Body of pancreas (tissue), 4 donors: Measurements from ENCODE around the gene MYH11. TPM values are rescaled to one million over a fixed set of nuclear protein-coding genes. Genes with fewer than 3 reads are reported as not detected.

Experiments
- ATAC-seq: fragments of 150-250 bp; one replicate; pipeline ENCODE4 v1.9.1; 2016
- DNase-seq, 4 donors: peaks; one replicate each; pipeline ENCODE4 v3.0.0-alpha.2; 2019
- H3K27ac ChIP-seq, 4 donors: fragments of 200-600 bp; sonication (generic); 1 replicate in 3 of 4; 2 replicates in 1 of 4; pipeline versions ENCODE4 v1.5.1 to v1.6.1; 2016 to 2019; ENCODE audit warnings: mild to moderate bottlenecking in 1 of 4, mixed read lengths in 1 of 4, moderate library complexity in 1 of 4
- H3K27me3 ChIP-seq, 2 donors: fragments of 200-600 bp; sonication (generic); one replicate each; pipeline ENCODE4 v1.6.0; 2016; ENCODE audit warnings: mild to moderate bottlenecking in 1 of 2
- H3K36me3 ChIP-seq, 2 donors: fragments of 200-600 bp; sonication (generic); replicated peaks in 1 of 2; 2 replicates each; pipeline ENCODE4 v1.5.1; 2016; ENCODE audit warnings: low read depth in 2 of 2; ENCODE audit not compliant: insufficient read depth in 1 of 2
- H3K4me1 ChIP-seq: fragments of 200-600 bp; sonication (generic); one replicate; pipeline ENCODE4 v1.6.0; 2016
- H3K4me3 ChIP-seq, 2 donors: fragments of 200-600 bp; sonication (generic); 1 replicate in 1 of 2; 2 replicates in 1 of 2; pipeline ENCODE4 v1.5.1; 2016 to 2019
- H3K9me3 ChIP-seq, 3 donors: fragments of 200-600 bp; sonication (generic); 1 replicate in 2 of 3; 2 replicates in 1 of 3; pipeline ENCODE4 v1.5.1; 2016
- POLR2A ChIP-seq, 3 donors: fragments of 450-650 bp; IDR thresholded peaks; one replicate each; pipeline ENCODE4 v1.6.1; 2016; ENCODE audit warnings: antibody characterized with exemption in 3 of 3, mild to moderate bottlenecking in 2 of 3
- WGBS, 2 donors: methylation state at CpG; one replicate each; pipeline ENCODE4 v1.1.5; 2017; 5-methylcytosine and 5-hydroxymethylcytosine counted together
- intact Hi-C: fragments of 100-400 bp; cut with DNase I; formaldehyde crosslinking; loops from one replicate; pipeline ENCODE4 v1.15.1; 2023
- total RNA-seq, 2 donors: library from RNA; depleted of rRNA; stranded (reverse); fragments of >200 nt; gene quantifications; one replicate each; pipeline ENCODE4 v1.1.0, GENCODE V29; 2016
- TF ChIP-seq, protein P1 (sequence below), 7 experiments: fragments of 450-650 bp in 4 of 7; fragments of 200-600 bp in 3 of 7; sonication (generic) in 3 of 7; IDR thresholded peaks; one replicate each; pipeline ENCODE4 v1.5.1; 2016 to 2019; ENCODE audit warnings: antibody characterized with exemption in 7 of 7

Gene MYH11
- 10 to 100 TPM; 14.2 to 19.7 TPM for total RNA-seq

DNA sequence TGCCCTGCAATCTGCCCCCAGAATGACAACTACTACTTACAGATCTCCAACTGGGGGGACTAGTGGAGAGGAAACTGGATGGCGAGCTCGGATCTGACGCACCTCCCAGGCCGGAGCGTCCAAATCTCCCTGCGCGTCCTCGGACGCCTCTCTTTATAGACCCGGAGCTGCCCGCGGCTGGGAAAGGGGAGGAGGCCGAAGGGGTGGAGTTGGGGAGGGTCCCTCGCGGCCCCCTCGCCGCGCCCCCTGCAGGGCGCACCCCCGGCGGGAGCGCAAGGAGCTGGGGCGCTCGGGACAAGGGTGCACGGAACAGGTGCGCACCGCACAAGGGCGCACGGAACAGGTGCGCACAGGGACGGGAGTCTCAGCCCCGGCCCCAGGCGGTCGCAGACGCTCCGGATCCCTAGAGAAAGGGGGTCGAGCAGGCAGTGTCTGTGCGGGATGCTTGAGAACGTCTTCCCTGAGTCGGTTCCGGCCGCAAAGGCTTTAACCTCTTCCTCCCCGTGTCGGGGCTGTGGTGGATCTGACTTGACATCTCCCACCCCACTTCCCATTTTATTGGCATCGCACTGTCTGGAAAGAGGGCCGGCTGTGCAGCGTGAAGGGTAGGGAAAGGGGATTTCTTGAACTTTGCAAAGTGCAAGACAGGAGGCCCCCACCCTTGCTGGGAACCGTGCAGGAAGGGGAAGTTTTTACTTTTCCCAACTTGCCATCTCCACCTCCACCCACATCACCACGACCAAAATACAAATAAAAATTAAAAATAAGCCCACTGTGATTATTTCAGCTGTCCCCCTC is at the start of gene MYH11:
TSS of gene MYH11 (minus strand) at position 128 of the 798 bp plus-strand sequence. CDS start 18,776 bp downstream, outside the sequence.
- Histone ChIP-seq H3K4me1 (peaks cover 16% of the 10 kb centered on the region), H3K27me3 (peaks cover 0 to 17% of the 10 kb centered on the region in 2 donors), H3K36me3 (no peaks in the 10 kb centered on the region), H3K4me3 (no peak within 1 kb of the TSS), H3K27ac (no peak within 1 kb of the TSS), H3K9me3 (no peaks in the 10 kb centered on the region)
- DNase-seq: no peak
- 1% methylated on average over 25 to 48 of the region's 49 CpGs for WGBS, 2 donors
- ATAC-seq: no peak
- TF ChIP-seq, protein P1, sequence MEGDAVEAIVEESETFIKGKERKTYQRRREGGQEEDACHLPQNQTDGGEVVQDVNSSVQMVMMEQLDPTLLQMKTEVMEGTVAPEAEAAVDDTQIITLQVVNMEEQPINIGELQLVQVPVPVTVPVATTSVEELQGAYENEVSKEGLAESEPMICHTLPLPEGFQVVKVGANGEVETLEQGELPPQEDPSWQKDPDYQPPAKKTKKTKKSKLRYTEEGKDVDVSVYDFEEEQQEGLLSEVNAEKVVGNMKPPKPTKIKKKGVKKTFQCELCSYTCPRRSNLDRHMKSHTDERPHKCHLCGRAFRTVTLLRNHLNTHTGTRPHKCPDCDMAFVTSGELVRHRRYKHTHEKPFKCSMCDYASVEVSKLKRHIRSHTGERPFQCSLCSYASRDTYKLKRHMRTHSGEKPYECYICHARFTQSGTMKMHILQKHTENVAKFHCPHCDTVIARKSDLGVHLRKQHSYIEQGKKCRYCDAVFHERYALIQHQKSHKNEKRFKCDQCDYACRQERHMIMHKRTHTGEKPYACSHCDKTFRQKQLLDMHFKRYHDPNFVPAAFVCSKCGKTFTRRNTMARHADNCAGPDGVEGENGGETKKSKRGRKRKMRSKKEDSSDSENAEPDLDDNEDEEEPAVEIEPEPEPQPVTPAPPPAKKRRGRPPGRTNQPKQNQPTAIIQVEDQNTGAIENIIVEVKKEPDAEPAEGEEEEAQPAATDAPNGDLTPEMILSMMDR (IDR thresholded peaks at IDR 0.05): no peak
- no peak for TF ChIP-seq POLR2A (IDR thresholded peaks at IDR 0.05)
- intact Hi-C loops: no loop called here

DNA sequence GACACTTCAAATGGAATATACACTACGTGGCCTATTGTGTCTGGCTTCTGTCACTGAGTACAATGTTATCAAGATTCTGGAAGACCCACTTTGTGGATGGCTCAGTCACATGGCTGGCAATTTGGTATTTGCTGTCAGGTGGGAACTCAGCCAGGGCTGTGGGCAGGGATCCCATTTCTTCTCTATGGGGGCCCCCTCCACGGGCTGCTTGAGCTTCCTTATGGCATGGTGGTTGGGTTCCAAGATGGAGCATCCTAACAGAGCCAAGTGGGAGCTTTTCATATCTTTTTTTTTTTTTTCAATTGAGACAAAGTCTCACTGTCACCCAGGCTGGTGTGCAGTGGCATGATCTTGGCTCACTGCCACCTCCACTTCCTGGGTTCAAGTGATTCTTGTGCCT is 49.6 kb upstream of the MYH11 start:
- Histone ChIP-seq H3K27ac (no peak overlapping the region), H3K9me3 (no peaks in the 10 kb centered on the region), H3K36me3 (no peaks in the 10 kb centered on the region), H3K27me3 (no peaks in the 10 kb centered on the region), H3K4me3 (no peak overlapping the region), H3K4me1 (no peaks in the 10 kb centered on the region)
- no peak for TF ChIP-seq POLR2A (IDR thresholded peaks at IDR 0.05)
- TF ChIP-seq, protein P1 (IDR thresholded peaks at IDR 0.05): no peak
- whole genome bisulfite sequencing, 2 donors: 58 to 83% methylated on average over 1 to 2 of the region's 2 CpGs
- no peak for DNase-seq
- ATAC-seq: no peak
- intact Hi-C loops: no loop called here

DNA sequence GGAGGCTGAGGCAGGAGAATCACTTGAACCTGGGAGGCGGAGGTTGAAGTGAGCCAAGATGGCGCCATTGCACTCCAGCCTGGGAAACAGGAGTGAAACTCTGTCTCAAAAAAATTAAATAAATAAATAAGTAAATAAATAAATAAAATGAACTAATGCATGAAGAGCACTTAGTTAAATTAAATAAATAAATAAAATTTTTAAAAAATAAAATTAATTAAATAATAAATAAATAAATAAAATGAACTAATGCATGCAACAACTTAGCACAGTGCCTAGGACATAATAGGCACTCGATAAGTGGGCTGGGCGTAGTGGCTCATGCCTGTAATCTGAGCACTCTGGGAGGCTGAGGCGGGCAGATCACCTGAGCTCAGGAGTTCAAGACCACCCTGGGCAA is 47.1 kb upstream of the MYH11 start:
- H3K36me3 ChIP-seq: no peaks in the 10 kb centered on the region
- H3K4me3 ChIP-seq: no peak overlapping the region
- no peaks in the 10 kb centered on the region for H3K27me3 ChIP-seq
- ATAC-seq: no peak
- DNase-seq: no peak
- intact Hi-C loops: no loop called here
- no peak overlapping the region for H3K27ac ChIP-seq
- H3K9me3 ChIP-seq: no peaks in the 10 kb centered on the region
- WGBS, 2 donors: 97 to 99% methylated on average over 5 of the region's 5 CpGs
- TF ChIP-seq, protein P1 (IDR thresholded peaks at IDR 0.05): no peak
- no peak for TF ChIP-seq POLR2A (IDR thresholded peaks at IDR 0.05)
- H3K4me1 ChIP-seq: peaks cover 11% of the 10 kb centered on the region

DNA sequence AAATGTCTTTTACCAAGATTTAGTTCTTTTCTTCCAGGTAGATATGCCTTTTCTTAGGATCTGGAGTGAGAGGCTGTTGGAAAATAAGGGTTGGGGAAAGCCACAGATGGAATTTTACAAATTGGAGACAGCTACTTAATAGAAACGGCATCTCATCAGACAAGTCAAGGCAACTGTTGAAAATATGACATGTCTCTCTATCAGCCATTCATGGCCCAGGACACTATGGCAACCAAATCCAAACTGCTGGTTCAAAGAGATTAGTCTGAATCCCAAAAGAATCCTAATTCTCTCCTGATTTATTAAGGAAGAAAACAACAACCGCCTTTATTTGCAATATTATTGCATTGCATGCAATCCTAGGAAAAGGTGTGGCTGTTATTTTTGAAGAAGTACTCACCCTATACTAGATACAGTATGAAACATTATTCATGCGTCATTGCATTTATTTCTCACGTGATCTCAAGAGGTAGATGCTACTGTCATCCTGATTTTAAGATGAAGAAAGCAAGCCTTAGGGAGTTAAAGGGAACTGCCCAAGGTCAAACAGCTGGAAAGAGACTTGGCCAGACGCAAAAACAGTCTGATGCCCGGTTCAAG is 44.2 kb upstream of the MYH11 start:
- no peaks in the 10 kb centered on the region for H3K9me3 ChIP-seq
- no peak for TF ChIP-seq POLR2A (IDR thresholded peaks at IDR 0.05)
- TF ChIP-seq, protein P1 (IDR thresholded peaks at IDR 0.05): no peak
- intact Hi-C loops: no loop called here
- ATAC-seq (no peak), DNase-seq (no peak)
- H3K36me3 ChIP-seq: no peaks in the 10 kb centered on the region
- H3K4me3 ChIP-seq: no peak overlapping the region
- no peaks in the 10 kb centered on the region for H3K27me3 ChIP-seq
- 64 to 68% methylated on average over 6 of the region's 6 CpGs for WGBS, 2 donors
- H3K4me1 ChIP-seq: peaks cover 11% of the 10 kb centered on the region
- no peak overlapping the region for H3K27ac ChIP-seq
